ENCODE results near the gene LHFPL2. TPM values are rescaled to one million over a fixed set of nuclear protein-coding genes. Genes with fewer than 3 reads are reported as not detected.

The LHFPL2 gene
- total and polyA plus RNA-seq, 2 donors from 2014 or later: 1.8 to 12.6 TPM

DNA sequence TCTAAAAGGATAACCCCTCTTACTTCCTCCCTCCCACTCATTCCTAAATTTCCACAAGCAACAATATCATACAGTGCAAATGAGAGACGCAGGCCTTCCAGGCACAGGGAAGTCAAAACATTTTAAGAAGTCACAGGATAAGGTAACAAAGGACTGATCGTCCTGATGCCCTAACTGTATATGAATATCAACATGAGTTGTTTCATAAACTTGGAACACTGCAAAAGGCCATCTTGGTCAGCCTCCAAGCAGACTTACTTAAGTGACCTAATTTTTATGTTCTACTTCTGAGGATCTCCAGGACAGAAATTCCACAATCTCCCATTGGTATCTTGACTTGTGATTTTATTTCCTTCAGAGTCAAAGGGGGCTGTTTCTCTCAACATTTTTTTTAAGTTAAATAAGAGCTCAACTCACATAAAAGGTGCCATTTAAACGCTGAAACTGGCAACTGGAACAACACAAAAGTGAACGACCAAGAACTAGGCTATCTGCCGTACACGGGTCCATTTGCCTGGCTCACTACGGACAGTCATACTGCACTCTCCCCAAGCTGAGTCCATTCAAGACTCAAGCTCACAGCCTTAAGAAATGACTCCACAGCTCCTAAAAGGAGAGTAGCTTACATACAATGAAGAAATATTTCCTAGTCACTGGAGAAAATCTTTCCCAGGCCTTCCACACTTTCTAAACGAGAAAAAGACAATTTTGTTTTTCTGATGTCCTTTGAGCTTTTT lies 71.3 kb downstream of the LHFPL2 start:
- H3K9ac ChIP-seq (ENCODE audit: low read length in 3 of 3): no peak overlapping the region
- intact Hi-C loops (cut with DNase I): no loop called here
- no peaks in the 10 kb centered on the region for H3K9me3 ChIP-seq (ENCODE audit: control insufficient read depth in 2 of 3, insufficient read depth in 1 of 3, low read length in 3 of 3)
- H3K27ac ChIP-seq (ENCODE audit: low read depth in 2 of 2, low read length in 2 of 2): no peak overlapping the region
- no peak overlapping the region for H3K4me3 ChIP-seq (ENCODE audit: low read length in 3 of 3)
- FAIRE-seq (no peak), DNase-seq (no peak)
- no peaks in the 10 kb centered on the region for H3K36me3 ChIP-seq (ENCODE audit: control insufficient read depth in 2 of 3, insufficient read depth in 3 of 3, low read length in 3 of 3)
- H3K27me3 ChIP-seq (ENCODE audit: control insufficient read depth, insufficient read depth, low read length): no peaks in the 10 kb centered on the region
- TF ChIP-seq, protein P1, sequence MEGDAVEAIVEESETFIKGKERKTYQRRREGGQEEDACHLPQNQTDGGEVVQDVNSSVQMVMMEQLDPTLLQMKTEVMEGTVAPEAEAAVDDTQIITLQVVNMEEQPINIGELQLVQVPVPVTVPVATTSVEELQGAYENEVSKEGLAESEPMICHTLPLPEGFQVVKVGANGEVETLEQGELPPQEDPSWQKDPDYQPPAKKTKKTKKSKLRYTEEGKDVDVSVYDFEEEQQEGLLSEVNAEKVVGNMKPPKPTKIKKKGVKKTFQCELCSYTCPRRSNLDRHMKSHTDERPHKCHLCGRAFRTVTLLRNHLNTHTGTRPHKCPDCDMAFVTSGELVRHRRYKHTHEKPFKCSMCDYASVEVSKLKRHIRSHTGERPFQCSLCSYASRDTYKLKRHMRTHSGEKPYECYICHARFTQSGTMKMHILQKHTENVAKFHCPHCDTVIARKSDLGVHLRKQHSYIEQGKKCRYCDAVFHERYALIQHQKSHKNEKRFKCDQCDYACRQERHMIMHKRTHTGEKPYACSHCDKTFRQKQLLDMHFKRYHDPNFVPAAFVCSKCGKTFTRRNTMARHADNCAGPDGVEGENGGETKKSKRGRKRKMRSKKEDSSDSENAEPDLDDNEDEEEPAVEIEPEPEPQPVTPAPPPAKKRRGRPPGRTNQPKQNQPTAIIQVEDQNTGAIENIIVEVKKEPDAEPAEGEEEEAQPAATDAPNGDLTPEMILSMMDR (IDR thresholded peaks at IDR 0.05; ENCODE audit: borderline replicate concordance, extremely low read depth, insufficient read depth): no peak
- H3K4me1 ChIP-seq (ENCODE audit: control insufficient read depth in 2 of 3, insufficient read depth in 2 of 3, low read depth in 1 of 3, low read length in 3 of 3): peaks cover 0 to 4% (median 0%) of the 10 kb centered on the region in 3 donors

DNA sequence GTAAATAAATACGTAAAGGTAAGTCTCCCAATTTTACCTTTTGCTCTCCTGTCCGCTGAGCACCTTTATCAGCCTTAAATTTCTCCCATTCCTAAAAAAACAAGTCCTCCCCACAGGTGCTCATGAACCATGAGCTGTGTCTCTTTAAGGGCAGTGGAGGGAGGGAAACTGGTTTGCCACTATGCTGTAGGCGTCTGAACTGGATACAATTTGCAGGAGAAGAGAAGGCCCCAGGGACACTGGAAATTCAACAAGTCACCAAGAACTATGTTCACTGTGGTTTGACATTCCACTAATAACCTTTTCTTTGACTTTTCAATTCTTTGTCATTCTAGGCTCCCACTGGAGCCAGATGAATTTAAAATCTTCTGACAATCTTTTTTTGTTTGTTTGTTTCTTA lies 72.2 kb downstream of the LHFPL2 start:
- intact Hi-C loops (cut with DNase I): no loop called here

DNA sequence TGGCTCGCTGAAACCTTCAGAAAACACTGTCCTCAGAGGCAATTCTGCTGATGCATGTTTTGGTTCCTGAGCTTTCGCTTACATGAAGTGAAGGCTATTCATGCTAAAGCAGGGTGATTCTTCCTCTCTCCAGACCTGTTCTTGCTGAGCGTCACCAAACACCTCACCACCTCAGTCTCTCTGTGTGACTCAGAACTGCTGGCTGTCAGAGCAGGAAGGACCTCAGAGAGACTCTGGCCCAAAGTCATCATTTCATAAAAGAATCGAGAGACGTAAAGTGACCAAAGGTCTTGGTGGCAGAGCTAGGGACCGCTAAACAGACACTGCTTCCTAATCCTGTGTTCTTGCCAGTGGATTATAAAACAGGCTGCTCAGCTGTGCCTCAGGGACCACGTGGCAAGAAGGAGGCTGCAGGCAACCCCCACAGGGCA lies 73.8 kb downstream of the LHFPL2 start:
- H3K9ac ChIP-seq (ENCODE audit: low read length in 3 of 3): no peak overlapping the region

More for the DNA sequence above, 72.2 kb downstream of the LHFPL2 start:
- DNase-seq: no peak
- H3K4me1 ChIP-seq (ENCODE audit: control insufficient read depth in 2 of 3, insufficient read depth in 2 of 3, low read depth in 1 of 3, low read length in 3 of 3): peaks cover 0 to 4% (median 0%) of the 10 kb centered on the region in 3 donors
- no peaks in the 10 kb centered on the region for H3K9me3 ChIP-seq (ENCODE audit: control insufficient read depth in 2 of 3, insufficient read depth in 1 of 3, low read length in 3 of 3)
- TF ChIP-seq, protein P1 (IDR thresholded peaks at IDR 0.05; ENCODE audit: borderline replicate concordance, extremely low read depth, insufficient read depth): no peak
- H3K36me3 ChIP-seq (ENCODE audit: control insufficient read depth in 2 of 3, insufficient read depth in 3 of 3, low read length in 3 of 3): no peaks in the 10 kb centered on the region
- H3K27ac ChIP-seq (ENCODE audit: low read depth in 2 of 2, low read length in 2 of 2): no peak overlapping the region
- H3K9ac ChIP-seq (ENCODE audit: low read length in 3 of 3): no peak overlapping the region
- H3K27me3 ChIP-seq (ENCODE audit: control insufficient read depth, insufficient read depth, low read length): no peaks in the 10 kb centered on the region
- H3K4me3 ChIP-seq (ENCODE audit: low read length in 3 of 3): no peak overlapping the region
- FAIRE-seq: no peak

More for the DNA sequence above, 73.8 kb downstream of the LHFPL2 start:
- Histone ChIP-seq H3K36me3 (ENCODE audit: control insufficient read depth in 2 of 3, insufficient read depth in 3 of 3, low read length in 3 of 3) (no peaks in the 10 kb centered on the region), H3K27me3 (ENCODE audit: control insufficient read depth, insufficient read depth, low read length) (no peaks in the 10 kb centered on the region), H3K9me3 (ENCODE audit: control insufficient read depth in 2 of 3, insufficient read depth in 1 of 3, low read length in 3 of 3) (no peaks in the 10 kb centered on the region), H3K27ac (ENCODE audit: low read depth in 2 of 2, low read length in 2 of 2) (no peak overlapping the region), H3K4me1 (ENCODE audit: control insufficient read depth in 2 of 3, insufficient read depth in 2 of 3, low read depth in 1 of 3, low read length in 3 of 3) (peaks cover 0 to 5% (median 4%) of the 10 kb centered on the region in 3 donors), H3K4me3 (ENCODE audit: low read length in 3 of 3) (no peak overlapping the region)
- DNase-seq: no peak
- FAIRE-seq: no peak
- TF ChIP-seq, protein P1 (IDR thresholded peaks at IDR 0.05; ENCODE audit: borderline replicate concordance, extremely low read depth, insufficient read depth): no peak
- intact Hi-C loops (cut with DNase I): no loop called here

All from kidney (tissue), 14 donors.